K562 (cell line): ENCODE results near the gene TREM2. TPM values are rescaled to one million over a fixed set of nuclear protein-coding genes. Genes with fewer than 3 reads are reported as not detected.

Experiments used
- CBFB ChIP-seq: sonication (generic); formaldehyde crosslinking; IDR thresholded peaks from 2 replicates; pipeline ENCODE4 v1.4.0; 2020; ENCODE audit warnings: mild to moderate bottlenecking, missing genetic modification reagents
- CHCHD3 ChIP-seq: fragments of 250-450 bp; sonication (Bioruptor Pico); IDR thresholded peaks from 2 replicates; pipeline ENCODE4 v2.1.2; 2022; ENCODE audit warnings: mild to moderate bottlenecking
- ESRRB ChIP-seq: fragments of 250-450 bp; sonication (Bioruptor Pico); IDR thresholded peaks from 2 replicates; pipeline ENCODE4 v1.5.0; 2020; ENCODE audit warnings: mild to moderate bottlenecking, moderate library complexity, borderline replicate concordance
- ILF3 ChIP-seq: fragments of 450-650 bp; IDR thresholded peaks from 2 replicates; pipeline ENCODE4 v1.6.1; 2018; ENCODE audit warnings: antibody characterized with exemption, mild to moderate bottlenecking, moderate library complexity, borderline replicate concordance
- IRF2 ChIP-seq: sonication (generic); formaldehyde crosslinking; IDR thresholded peaks from 2 replicates; pipeline ENCODE4 v1.8.1; 2022; ENCODE audit warnings: mild to moderate bottlenecking, missing genetic modification reagents
- MAZ ChIP-seq, 2 experiments: fragments of 450-650 bp in 1 of 2; sonication (generic) in 1 of 2; formaldehyde crosslinking; IDR thresholded peaks in 1 of 2; conservative IDR thresholded peaks in 1 of 2; 2 replicates each; pipeline versions ENCODE4 v1.4.0 to v1.5.0; 2020; ENCODE audit warnings: mild to moderate bottlenecking in 1 of 2, missing genetic modification reagents in 1 of 2
- MED1 ChIP-seq: sonication (generic); formaldehyde crosslinking; IDR thresholded peaks from 2 replicates; pipeline ENCODE4 v1.8.1; 2023; ENCODE audit warnings: missing genetic modification reagents, borderline replicate concordance
- MTA2 ChIP-seq: fragments of 450-650 bp; IDR thresholded peaks from 2 replicates; pipeline ENCODE4 v1.6.1; 2016; ENCODE audit warnings: low read depth
- PHB2 ChIP-seq: fragments of 450-650 bp; IDR thresholded peaks from 2 replicates; pipeline ENCODE4 v1.6.1; 2017; ENCODE audit warnings: low read depth
- POLR2G ChIP-seq: fragments of 200-400 bp; formaldehyde crosslinking; IDR thresholded peaks from 2 replicates; pipeline ENCODE4 v1.6.1; 2017; ENCODE audit warnings: low read depth, mild to moderate bottlenecking, antibody characterized with exemption, low read length, moderate library complexity
- RNF2 ChIP-seq: sonication (generic); IDR thresholded peaks from 2 replicates; pipeline ENCODE4 v1.6.1; 2016
- SLC30A9 ChIP-seq: fragments of 250-450 bp; sonication (Bioruptor Pico); IDR thresholded peaks from 2 replicates; pipeline ENCODE4 v1.8.0; 2022; ENCODE audit warnings: mild to moderate bottlenecking, moderate library complexity
- ZNF217 ChIP-seq: sonication (generic); formaldehyde crosslinking; IDR thresholded peaks from 2 replicates; pipeline ENCODE4 v1.8.0; 2022; ENCODE audit warnings: mild to moderate bottlenecking, missing genetic modification reagents
- ZNF583 ChIP-seq: fragments of 250-450 bp; sonication (Bioruptor Pico); IDR thresholded peaks from 2 replicates; pipeline ENCODE4 v1.4.0; 2020
- ZNF668 ChIP-seq: fragments of 250-450 bp; sonication (Bioruptor Pico); IDR thresholded peaks from 2 replicates; pipeline ENCODE4 v1.8.0; 2022; ENCODE audit warnings: mild to moderate bottlenecking, inconsistent platforms
- ZNF696 ChIP-seq: fragments of 250-450 bp; sonication (Bioruptor Pico); conservative IDR thresholded peaks from 2 replicates; pipeline ENCODE4 v1.4.0; 2020; ENCODE audit warnings: mild to moderate bottlenecking, moderate library complexity
- polyA plus RNA-seq, 8 experiments: library from polyadenylated mRNA; depleted of rRNA in 4 of 8; stranded (reverse) in 5 of 8; unstranded in 3 of 8; fragments of >200 nt; fragmentation: Nextera tagmentation in 2 of 8; fragmentation: Illumina TruSeq in 1 of 8; extraction: Ambion mirVana in 2 of 8; extraction: Trizol in 1 of 8; gene quantifications; 2 replicates each; pipeline versions ENCODE4 v1.2.1 to v1.2.3, GENCODE V29; 2011 to 2014; ENCODE audit warnings: inconsistent platforms in 1 of 8, missing spikeins in 1 of 8
- total RNA-seq, 7 experiments: library from RNA; depleted of rRNA in 6 of 7; stranded (reverse); fragments of >200 nt in 6 of 7; fragmentation: Illumina TruSeq in 2 of 7; extraction: Trizol in 2 of 7; gene quantifications; 2 replicates each; pipeline versions ENCODE4 v1.2.1 to v1.2.3, GENCODE V29; 2011 to 2021; ENCODE audit warnings: low replicate concordance in 1 of 7
- TF ChIP-seq, protein P1 (sequence below): conservative IDR thresholded peaks from 2 replicates; pipeline ENCODE4 v1.6.1; 2011; ENCODE audit warnings: low read depth, mild to moderate bottlenecking, low read length; ENCODE audit not compliant: control insufficient read depth
- TF ChIP-seq, protein P2 (sequence below), 3 experiments: fragments of 200-800 bp in 1 of 3; fragments of 250-450 bp in 1 of 3; fragments of 450-650 bp in 1 of 3; sonication (Bioruptor Pico) in 1 of 3; sonication (Bioruptor generic) in 1 of 3; formaldehyde crosslinking in 1 of 3; IDR thresholded peaks; 2 replicates each; pipeline versions ENCODE4 v1.6.1 to v1.8.0; 2016 to 2022; ENCODE audit warnings: mild to moderate bottlenecking in 2 of 3, missing genetic modification characterization in 2 of 3, missing compliant biosample characterization in 1 of 3, moderate library complexity in 1 of 3
- TF ChIP-seq, protein P3 (sequence below), 2 experiments: fragments of 450-650 bp in 1 of 2; sonication (generic) in 1 of 2; formaldehyde crosslinking in 1 of 2; IDR thresholded peaks in 1 of 2; conservative IDR thresholded peaks in 1 of 2; 2 replicates each; pipeline versions ENCODE4 v1.6.1 to v1.8.1; 2016 to 2023; ENCODE audit warnings: mild to moderate bottlenecking in 2 of 2, moderate library complexity in 2 of 2, inconsistent platforms in 1 of 2, missing genetic modification reagents in 1 of 2
- TF ChIP-seq, protein P4 (sequence below): fragments of 250-450 bp; sonication (Bioruptor Pico); IDR thresholded peaks from 2 replicates; pipeline ENCODE4 v1.5.0; 2021
- TF ChIP-seq, protein P5 (sequence below): fragments of 450-650 bp; formaldehyde crosslinking; IDR thresholded peaks from 2 replicates; pipeline ENCODE4 v1.4.0; 2020; ENCODE audit warnings: mild to moderate bottlenecking, moderate library complexity

The TREM2 gene
- total and polyA plus RNA-seq, 9 of the 15 experiments (the other 6 are each of a cell fraction or from before 2014, with no cell fraction given): not detected

DNA sequence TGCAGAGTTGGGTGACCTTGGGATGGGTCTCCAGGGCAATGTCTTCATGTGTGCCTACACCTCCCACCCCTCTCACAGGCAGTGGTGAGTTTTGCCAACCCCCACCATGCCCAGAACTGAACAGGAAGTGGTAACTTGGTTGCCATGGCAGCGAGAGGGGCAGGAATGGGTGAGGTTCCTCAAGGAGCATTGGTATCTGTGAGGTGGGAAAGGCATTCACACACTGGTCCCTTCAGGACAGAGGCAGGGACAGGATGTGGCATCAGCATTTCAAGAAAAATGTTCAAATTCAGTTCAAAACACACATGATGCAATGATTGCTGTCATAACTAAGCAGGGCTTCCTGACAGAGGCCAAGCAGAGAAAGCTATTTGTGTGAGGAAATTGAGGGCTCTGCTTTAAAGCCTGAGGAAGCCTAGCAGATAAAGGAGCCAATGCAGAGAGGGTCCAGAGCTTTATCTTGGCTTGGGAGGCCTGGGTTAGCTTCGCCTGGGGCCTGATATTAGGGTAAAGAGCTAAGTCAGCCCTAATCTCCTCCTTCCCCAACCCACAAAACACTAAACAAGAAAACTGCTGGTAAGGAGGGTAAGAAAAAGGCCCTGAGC, 37.5 kb upstream of the TREM2 start (continued):
- TF ChIP-seq MTA2: no peak
- TF ChIP-seq SLC30A9 (CRISPR knock-in tag): no peak
- no peak for TF ChIP-seq PHB2
- TF ChIP-seq, protein P1, sequence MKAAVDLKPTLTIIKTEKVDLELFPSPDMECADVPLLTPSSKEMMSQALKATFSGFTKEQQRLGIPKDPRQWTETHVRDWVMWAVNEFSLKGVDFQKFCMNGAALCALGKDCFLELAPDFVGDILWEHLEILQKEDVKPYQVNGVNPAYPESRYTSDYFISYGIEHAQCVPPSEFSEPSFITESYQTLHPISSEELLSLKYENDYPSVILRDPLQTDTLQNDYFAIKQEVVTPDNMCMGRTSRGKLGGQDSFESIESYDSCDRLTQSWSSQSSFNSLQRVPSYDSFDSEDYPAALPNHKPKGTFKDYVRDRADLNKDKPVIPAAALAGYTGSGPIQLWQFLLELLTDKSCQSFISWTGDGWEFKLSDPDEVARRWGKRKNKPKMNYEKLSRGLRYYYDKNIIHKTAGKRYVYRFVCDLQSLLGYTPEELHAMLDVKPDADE: no peak
- no peak for TF ChIP-seq POLR2G
- no peak for TF ChIP-seq ESRRB
- TF ChIP-seq CHCHD3 (CRISPR knock-in tag): no peak
- TF ChIP-seq, protein P2, sequence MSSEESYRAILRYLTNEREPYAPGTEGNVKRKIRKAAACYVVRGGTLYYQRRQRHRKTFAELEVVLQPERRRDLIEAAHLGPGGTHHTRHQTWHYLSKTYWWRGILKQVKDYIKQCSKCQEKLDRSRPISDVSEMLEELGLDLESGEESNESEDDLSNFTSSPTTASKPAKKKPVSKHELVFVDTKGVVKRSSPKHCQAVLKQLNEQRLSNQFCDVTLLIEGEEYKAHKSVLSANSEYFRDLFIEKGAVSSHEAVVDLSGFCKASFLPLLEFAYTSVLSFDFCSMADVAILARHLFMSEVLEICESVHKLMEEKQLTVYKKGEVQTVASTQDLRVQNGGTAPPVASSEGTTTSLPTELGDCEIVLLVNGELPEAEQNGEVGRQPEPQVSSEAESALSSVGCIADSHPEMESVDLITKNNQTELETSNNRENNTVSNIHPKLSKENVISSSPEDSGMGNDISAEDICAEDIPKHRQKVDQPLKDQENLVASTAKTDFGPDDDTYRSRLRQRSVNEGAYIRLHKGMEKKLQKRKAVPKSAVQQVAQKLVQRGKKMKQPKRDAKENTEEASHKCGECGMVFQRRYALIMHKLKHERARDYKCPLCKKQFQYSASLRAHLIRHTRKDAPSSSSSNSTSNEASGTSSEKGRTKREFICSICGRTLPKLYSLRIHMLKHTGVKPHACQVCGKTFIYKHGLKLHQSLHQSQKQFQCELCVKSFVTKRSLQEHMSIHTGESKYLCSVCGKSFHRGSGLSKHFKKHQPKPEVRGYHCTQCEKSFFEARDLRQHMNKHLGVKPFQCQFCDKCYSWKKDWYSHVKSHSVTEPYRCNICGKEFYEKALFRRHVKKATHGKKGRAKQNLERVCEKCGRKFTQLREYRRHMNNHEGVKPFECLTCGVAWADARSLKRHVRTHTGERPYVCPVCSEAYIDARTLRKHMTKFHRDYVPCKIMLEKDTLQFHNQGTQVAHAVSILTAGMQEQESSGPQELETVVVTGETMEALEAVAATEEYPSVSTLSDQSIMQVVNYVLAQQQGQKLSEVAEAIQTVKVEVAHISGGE (CRISPR knock-in tag; IDR thresholded peaks at IDR 0.05): no peak
- 0 out of 2 replicates have a peak, but pooled peaks have one; percentile 21 for TF ChIP-seq RNF2
- TF ChIP-seq, protein P3, sequence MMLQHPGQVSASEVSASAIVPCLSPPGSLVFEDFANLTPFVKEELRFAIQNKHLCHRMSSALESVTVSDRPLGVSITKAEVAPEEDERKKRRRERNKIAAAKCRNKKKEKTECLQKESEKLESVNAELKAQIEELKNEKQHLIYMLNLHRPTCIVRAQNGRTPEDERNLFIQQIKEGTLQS (IDR thresholded peaks at IDR 0.05): peak; percentile 93
- TF ChIP-seq, protein P3 (CRISPR knock-in tag; conservative IDR thresholded peaks at IDR 0.05): no peak
- TF ChIP-seq IRF2: no peak
- TF ChIP-seq, protein P4, sequence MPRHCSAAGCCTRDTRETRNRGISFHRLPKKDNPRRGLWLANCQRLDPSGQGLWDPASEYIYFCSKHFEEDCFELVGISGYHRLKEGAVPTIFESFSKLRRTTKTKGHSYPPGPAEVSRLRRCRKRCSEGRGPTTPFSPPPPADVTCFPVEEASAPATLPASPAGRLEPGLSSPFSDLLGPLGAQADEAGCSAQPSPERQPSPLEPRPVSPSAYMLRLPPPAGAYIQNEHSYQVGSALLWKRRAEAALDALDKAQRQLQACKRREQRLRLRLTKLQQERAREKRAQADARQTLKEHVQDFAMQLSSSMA (CRISPR knock-in tag): no peak
- no peak for TF ChIP-seq MAZ (CRISPR knock-in tag; conservative IDR thresholded peaks at IDR 0.05 in 1 of 2, IDR thresholded peaks at IDR 0.05 in 1 of 2)
- no peak for TF ChIP-seq MED1 (CRISPR knock-in tag)
- TF ChIP-seq CBFB: no peak
- no peak for TF ChIP-seq ZNF583
- TF ChIP-seq ZNF696: no peak
- no peak for TF ChIP-seq ZNF668
- no peak for TF ChIP-seq ILF3
- TF ChIP-seq, protein P5, sequence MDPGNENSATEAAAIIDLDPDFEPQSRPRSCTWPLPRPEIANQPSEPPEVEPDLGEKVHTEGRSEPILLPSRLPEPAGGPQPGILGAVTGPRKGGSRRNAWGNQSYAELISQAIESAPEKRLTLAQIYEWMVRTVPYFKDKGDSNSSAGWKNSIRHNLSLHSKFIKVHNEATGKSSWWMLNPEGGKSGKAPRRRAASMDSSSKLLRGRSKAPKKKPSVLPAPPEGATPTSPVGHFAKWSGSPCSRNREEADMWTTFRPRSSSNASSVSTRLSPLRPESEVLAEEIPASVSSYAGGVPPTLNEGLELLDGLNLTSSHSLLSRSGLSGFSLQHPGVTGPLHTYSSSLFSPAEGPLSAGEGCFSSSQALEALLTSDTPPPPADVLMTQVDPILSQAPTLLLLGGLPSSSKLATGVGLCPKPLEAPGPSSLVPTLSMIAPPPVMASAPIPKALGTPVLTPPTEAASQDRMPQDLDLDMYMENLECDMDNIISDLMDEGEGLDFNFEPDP (CRISPR knock-in tag): no peak
- TF ChIP-seq ZNF217: no peak
